Kidney capillary endothelial cell (primary cell): ENCODE data around the gene ASMTL.
"Not testable (repeated sequence)": the region's sequence is repeated elsewhere in the genome, so short reads cannot be mapped to it uniquely, and the experiment has no call there.

Experiments used
- DNase-seq: peaks from one replicate; pipeline ENCODE4 v3.0.0-alpha.2; 2018; ENCODE audit warnings: low spot score

ASMTL gene

DNA sequence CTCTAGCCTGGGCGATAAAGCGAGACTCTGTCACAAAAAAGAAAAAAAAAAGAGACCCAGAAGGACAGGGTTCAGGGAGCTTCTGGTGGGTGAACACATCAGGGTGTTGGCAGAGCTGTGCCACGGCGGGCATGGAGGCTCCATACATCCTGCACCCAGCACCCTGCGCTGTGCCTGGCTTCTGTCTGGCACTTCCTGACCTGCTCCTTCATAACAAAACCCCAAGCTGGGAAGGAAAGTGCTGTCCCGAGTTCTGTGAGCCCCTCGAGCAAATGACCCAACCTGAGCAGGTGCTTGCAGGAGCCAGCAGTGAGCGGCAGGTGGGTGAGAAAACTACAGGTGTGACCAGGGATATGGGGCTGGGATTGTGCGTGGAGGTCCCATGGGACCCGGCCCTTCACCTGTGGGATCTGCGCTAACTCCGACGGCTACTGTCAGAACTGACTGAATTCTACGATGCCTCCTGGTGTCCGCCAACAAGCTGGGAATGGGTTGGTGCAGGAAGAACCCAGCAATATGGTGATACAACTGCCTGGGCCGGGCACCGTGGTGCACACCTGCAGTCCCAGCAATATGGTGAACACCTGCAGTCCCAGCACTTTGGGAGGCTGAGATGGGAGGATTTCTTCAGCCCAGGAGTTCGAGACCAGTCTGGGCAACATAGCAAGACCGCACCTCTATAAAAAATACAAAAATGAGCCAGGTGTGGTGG, 18.9 kb downstream of the ASMTL start:
- no peak for DNase-seq

DNA sequence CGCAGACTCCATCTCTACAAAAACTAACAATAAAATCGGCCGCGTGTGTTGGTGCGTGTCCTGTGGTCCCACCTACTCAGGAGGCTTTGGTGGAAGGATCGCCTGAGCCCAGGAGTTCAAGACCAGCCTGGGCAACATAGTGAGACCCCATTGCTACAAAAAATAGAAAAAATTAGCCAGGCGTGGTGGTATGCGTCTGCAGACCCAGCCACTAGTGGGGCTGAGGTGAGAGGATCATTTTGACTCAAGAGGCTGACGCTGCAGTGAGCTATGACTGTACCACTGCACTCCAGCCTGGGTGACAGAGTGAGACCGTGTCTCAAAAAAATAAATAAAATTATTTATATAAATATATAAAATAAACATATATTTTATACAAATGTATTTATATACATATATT, 22.3 kb downstream of the ASMTL start:
- DNase-seq = no peak

DNA sequence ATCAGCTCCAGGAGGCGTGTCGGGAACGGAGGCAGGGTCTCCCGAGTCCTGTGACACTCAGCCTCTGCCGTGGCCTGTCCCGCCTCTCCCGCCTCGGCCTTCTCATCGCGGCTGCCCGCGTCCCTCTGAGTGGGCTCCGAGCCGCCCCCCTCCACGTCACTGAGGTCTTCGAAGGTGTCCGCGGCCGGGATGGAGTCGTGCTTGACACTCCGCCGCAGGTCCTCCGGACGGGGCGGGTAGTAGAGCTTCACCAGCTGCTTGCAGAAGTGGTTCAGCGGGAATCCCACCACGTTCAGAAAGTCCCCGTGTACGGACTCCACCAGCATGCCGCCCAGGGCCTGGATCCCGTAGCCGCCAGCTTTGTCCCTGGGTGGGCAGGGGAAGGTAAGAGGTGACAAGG, 25.0 kb downstream of the ASMTL start:
- DNase-seq = no peak

DNA sequence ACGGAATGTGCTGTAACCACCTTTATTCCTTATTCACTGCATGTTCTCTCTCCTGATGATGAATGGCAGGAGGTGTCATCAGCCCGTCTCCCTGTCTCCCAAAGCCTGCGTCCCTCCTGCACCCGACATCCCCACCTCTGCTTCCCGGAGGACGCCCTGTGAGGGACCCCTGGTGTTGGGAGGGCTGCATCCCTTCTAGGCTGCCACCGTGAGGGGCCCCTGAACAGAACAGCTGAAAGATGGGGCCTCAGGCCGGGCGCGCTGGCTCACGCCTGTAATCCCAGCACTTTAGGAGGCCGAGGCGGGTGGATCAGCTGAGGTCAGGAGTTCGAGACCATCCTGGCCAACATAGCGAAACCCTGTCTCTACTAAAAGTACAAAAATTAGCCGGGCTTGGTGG, 26.4 kb downstream of the ASMTL start:
- not testable (repeated sequence) for DNase-seq

DNA sequence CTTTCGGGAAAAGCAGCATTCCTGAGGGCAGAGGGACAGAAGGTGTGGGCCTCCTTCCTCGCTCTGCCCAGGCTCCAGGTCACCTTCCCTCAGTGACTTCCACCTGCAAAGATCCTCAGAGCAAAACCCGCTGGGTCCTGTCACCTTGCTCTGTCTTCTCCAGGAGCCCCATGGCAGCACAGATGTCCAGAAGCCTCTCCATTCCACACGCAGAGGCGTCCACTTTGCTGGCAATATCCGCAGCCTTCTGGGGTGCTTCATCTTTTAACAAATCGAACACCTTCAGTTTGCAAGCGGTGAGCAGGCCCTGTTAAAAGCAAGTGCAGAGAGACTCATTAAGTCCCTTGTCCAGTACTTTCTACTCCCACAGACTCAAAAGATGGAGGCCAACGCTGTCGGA, 27.3 kb downstream of the ASMTL start:
- no peak for DNase-seq

DNA sequence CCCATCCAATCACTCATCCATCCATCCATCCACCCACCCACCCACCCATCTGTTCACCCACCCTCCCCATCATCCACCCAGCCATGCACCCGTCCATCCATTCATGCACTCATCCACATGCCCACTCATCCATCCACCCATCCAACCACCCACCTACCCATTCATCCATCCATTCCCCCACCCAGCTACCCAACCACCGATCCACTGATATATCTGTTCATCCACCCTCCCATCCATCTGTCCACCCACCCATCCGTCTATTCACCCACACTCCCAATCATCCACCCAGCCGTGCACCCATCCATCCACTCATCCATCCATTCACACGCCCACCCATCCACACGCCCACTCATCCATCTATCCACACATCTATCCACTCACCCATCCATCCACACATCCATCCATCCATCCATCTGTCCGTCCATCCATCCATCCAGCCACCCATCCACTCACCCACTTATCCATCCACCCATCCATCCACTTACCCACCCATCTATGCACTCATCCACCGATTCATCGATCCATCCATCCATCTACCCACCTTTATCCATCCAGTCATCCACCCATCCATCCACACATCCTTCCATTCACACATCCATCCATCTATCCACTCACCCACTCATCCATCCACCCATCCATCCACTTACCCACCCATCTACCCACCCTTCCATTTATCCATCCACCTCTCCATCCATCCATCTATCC, 28.4 kb downstream of the ASMTL start:
- no peak for DNase-seq

DNA sequence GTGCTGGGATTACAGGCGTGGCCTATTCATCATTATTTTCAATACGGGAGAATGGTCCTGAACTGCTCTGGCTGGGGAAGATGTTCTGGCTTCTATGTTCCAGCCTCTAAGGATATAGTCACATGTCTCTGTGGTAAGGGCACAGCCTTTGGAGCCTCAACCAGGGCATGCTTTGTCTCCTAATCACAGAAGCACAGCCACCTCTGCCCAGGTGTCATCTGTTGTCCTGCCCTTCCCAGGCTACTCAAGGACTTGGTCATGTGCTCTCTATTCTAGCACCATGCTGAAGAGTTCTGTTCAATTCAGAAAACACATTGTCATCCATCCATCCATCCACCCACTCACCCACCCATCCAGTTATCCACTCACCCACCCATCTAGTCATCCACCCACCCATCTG, 29.5 kb downstream of the ASMTL start:
- no peak for DNase-seq

DNA sequence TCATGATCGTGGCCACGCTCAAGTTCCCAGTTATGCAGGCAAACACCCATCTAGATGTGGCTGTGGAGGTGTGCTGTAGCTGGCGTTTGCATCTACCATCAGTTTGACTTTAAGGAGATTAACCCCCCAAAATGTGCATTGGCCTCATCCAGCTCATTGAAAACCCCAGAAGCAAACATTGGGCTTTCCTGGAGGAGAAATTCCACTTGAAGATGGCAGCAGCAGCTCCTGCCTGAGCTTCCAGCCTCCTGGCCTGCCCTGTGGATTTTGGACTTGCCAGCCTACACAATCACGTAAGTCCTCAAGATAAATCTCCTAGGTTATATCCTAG, 30.6 kb downstream of the ASMTL start:
- DNase-seq = no peak

DNA sequence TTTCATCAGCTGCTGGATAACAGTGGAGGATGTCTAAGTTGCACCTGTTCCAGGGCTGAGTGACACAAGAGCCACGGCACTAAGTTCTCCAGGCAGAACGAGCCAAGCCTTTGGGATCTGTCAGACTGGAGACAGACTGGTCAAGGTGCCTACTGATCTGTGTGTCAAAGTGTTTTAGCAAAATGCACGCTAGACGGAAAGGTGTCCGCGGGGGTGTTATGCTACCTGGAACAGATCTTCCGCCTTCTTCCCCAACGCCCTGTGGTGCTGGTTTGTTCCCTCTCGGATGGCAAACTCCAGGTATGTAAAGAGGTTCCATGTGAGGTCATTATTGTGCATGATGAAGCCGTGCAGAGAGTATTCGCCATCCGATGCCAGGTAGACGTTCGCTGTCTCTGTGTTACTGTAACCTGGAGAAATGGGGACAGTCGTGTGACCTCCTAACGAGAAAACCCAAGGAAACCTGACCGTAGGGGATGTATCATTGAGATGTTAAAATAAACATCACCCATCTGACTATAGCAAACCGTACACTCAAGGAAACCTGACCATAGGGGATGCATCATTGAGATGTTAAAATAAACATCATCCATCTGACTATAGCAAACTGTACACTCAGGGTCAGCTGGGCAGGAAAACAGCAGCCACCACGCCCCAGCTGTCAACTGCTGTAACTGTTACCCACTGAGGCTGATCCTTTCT, 31.1 kb downstream of the ASMTL start:
- DNase-seq = no peak

DNA sequence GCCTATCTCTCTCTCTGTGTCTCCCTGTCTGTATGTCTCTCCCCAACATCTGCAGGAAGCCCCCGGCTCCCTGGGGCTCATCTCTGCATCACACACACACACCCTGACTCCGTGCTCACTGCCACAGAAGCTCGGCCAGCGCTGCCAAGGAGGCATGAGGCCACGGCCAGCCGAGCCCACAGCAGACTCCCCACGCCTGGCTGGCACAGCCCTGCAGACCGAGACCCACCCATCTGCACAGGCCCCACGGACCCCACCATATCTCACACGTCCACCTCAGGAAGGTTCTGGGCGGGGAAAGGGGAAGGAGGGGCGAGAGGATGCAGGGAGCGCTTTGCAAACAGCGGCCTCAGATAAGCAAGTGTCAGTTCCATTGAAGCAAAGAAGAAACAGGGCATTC, 32.3 kb downstream of the ASMTL start:
- no peak for DNase-seq

DNA sequence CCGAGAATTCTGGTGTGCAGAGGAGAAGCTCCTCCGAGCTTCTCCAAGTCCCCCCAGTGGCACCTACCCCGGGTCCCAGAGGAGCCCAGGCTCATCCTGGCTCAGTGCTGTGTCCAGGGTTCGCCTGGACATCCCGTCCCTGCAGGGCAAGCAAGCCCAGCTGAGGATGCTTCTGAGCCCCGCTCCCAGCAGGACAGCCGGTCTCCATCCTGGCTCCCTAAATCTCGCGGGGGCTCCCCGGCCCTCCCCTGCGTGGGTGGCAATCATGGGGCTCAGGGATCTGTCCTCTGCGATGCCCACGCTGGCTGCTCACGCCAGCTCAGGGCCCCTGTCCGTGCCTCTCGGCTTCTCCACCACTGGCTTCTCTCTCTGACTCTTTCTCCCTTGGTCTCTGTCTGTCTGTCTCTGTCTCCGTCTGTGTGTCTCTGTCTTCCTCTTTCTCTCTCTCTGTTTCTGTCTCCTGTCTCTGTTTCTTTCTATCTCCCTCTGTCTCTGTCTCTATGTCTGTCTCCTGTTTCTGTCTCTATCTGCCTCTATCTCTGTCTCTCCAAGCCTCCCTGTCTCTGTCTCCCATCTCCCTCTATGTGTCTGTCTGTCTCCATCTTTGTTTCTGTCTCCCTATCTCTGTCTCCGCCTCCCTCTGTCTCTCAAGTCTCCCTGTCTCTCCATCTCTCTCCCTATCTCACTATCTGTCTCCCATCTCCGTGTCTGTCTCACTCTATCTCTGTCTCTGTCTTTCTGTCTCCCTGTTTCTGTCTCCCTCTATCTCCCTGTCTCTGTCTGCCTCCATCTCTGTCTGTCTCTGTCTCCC, 33.0 kb downstream of the ASMTL start:
- DNase-seq = no peak

DNA sequence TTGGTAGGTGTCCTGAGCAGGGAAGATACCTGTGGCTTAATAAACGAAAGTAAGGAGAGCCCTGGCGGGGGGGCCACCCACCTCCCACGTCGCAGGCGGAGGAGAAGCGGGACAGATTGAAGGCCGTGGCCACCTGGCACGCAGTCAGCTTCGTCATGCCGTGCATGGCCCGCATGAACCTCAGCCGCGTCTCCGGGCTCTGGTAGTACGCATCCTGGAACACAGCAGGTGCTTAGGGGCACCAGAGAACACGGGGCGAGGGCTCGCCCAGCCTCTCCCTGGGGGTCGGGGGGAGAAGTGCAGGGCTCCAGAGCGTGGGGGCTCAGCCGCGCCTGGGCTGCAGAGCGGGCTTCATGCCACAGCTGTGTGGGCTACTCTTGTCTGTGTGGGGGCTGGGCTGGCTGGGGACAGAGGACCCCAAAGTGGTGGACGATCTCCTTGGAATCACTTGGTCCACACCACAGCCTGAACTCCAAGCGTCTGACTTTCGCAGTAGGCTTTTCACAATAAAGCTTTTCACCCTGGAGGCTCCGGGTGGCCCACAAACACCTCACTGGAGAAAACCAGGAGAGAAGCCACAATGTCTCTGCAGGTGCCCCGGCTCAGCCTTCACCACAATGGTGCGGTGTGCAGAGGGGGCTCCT, 33.7 kb downstream of the ASMTL start:
- DNase-seq = no peak

DNA sequence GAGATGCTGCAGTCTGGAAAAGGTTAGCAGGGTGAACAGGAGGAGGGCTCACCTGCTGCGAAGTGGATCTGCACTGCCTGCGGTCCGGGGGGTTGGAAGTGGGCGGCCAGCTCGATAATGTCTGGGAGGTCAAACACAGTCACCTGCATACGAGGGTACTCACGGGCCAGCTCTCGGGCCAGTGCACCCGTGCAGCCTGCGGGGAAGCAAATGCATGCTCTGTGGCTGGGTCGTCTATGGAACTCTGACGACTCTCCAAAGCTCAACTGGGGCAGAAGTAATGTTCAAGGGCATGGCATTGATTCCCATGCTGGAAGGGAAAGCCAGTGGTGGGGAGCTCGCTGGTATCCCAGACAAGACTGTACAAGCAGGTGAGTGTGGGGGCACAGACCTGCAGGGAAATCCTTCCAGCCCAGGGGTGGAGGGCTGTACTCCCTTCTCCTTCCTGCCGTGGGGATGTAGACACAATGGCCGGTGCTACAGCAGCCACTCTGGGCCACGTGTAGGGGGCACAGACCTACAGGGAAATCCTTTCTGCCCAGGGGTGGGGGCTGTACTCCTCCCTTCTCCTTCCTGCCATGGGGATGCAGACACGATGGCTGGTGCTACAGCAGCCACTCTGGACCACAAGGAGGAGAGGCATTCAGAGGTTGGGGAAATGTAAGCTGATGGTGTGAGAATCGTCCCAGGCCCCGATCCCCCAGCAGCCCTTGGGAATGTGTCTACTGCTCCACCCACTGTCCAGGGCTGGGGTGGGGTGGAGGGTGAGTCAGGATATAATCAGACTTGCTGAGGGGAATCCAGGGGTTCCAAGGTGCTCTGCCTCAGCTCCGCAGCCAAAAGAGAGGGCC, 34.6 kb downstream of the ASMTL start:
- no peak for DNase-seq

DNA sequence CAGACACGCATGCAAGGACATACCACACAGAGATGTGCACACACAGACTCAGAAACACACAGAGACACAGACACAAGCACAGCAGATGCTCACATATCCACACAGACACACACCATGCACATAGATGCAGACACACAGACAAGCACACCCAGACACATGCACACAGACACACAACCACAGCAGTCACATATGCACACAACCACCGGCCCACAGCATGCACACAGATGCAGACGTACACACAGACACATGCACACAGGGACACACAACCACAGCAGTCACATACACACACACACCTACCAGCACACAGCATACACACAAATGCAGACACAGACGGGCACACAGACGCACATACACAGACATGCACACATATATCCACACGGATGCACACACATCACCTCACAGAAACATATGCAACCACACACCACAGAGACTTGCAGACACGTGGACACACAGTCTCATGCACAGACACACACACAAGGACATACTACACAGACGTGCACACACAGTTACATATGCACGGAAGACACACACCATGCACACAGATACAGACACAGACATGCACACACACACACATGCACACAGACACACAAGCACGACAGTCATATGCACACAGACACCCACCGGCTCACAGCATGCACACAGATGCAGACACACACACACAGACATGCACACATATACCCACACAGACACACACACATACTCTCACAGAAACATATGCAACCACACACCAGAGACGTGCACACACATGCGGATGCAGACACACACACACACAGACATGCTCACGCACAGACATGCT, 35.5 kb downstream of the ASMTL start:
- DNase-seq = no peak

DNA sequence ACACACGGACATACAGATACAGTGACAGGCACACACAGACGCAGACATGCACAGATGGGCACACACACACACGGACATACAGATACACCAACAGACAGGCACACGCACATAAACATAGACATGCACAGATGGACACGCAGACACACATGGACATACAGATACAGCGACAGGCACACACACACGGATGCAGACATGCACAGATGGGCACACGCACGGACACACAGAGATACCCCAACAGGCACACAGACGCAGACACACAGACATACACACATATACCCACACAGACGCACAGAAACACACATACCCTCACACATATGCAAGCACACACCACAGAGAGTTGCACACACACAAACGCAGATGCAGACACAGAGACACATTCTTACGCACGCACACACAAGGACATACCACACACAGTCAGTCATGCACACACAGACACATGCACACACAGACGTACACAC, 36.4 kb downstream of the ASMTL start:
- DNase-seq = no peak

DNA sequence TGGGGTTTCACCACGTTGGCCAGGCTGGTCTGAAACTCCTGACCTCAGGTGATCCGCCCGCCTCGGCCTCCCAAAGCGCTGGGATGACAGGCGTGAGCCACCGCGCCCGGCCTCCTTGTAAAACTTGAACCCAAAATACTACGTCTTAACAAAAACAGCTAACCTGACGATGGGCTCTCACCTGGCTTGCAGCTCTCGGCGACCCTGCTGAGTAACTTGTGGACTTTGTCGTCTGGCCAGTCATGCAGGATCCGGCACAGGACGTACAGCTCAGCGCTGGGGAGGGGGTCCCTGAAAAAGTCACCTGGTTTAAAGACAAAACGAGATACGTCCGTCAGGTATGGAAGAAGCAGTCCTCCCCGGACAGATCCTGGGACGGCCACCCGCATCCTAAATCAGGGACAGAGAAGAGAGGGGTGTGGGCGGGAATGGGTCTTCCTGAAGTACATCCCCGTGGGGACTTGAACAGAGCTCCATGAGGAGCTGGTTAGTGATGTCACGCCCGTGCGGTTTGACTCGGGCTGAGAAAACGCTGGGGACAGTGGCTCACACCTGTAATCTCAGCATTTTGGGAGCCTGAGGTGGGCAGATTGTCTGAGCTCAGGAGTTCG, 40.1 kb downstream of the ASMTL start:
- DNase-seq = no peak

DNA sequence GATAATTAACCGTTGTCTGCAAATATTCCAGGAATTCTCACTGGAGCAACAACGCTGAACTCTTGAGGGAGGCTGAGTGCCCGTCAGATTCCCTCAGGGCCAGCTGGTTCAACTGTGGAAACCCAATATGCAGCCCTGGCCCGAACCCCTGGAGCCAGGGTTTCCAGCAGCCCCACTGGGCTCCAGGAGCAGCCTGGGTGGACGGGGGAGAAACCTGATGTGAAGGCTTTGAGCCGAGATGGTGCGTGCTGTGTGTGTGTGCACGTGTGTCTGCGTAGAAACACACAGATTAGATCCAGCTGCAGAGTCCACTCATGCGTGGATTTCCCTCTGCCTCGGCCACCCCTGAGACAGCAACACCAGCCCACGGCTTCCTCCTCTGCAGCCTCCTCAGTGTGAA, 41.4 kb downstream of the ASMTL start:
- no peak for DNase-seq

DNA sequence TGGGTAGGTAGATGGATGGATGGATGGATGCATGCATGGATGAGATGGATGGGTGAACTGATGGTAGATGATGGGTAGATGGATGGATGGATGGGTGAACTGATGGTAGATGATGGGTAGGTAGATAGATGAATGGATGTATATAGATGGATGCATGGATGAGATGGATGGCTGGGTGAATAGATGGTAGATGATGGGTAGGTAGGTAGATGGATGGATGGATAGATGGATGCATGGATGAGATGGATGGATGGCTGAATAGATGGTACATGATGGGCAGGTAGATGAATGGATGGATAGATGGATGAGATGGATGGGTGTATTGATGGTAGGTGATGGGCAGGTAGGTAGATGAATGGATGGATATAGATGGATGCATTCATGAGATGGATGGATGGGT, 45.7 kb downstream of the ASMTL start:
- DNase-seq = no peak

DNA sequence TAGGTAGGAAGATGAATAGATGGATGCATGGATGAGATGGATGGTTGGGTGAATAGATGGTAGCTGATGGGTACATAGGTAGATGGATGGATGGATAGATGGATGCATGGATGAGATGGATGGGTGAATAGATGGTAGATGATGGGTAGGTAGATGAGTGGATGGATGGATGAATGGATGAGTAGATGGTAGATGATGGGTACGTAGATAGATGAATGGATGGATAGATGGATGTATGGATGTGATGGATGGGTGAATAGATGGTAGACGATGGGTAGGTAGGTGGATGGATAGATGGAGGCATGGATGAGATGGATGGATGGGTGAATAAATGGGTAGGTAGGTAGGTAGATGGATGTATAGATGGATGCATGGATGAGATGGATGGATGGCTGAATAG, 46.9 kb downstream of the ASMTL start:
- DNase-seq = not testable (repeated sequence)

DNA sequence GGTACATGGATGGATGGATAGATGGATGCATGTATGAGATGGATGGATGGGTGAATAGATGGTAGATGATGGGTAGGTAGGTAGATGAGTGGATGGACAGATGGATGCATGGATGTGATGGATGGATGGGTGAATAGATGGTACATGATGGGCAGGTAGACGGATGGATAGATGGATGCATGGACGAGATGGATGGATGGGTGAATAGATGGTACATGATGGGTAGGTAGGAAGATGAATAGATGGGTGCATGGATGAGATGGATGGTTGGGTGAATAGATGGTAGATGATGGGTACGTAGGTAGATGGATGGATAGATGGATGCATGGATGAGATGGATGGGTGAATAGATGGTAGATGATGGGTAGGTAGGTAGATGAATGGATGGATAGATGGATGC, 48.8 kb downstream of the ASMTL start:
- not testable (repeated sequence) for DNase-seq
